K562 (cell line): ENCODE measurements around the gene TLCD1. TPM values are rescaled to one million over a fixed set of nuclear protein-coding genes. Genes with fewer than 3 reads are reported as not detected.

Experiments
- CTBP1 ChIP-seq: fragments of 450-650 bp; IDR thresholded peaks from 2 replicates; pipeline ENCODE4 v1.6.1; 2016; ENCODE audit warnings: borderline replicate concordance
- FOXA3 ChIP-seq, 2 experiments: fragments of 450-650 bp in 1 of 2; sonication (generic) in 1 of 2; formaldehyde crosslinking; IDR thresholded peaks in 1 of 2; conservative IDR thresholded peaks in 1 of 2; 2 replicates each; pipeline versions ENCODE4 v1.4.0 to v1.8.0; 2020 to 2022; ENCODE audit warnings: mild to moderate bottlenecking in 2 of 2, missing genetic modification reagents in 1 of 2
- HCFC1 ChIP-seq: IDR thresholded peaks from 2 replicates; pipeline ENCODE4 v1.6.1; 2012; ENCODE audit warnings: low read depth, low read length, improper control_type of control experiment
- HINFP ChIP-seq: fragments of 450-650 bp; conservative IDR thresholded peaks from 2 replicates; pipeline ENCODE4 v1.6.1; 2016; ENCODE audit warnings: missing genetic modification characterization, low read depth, mild to moderate bottlenecking, control low read depth, missing compliant biosample characterization
- HLTF ChIP-seq: fragments of 450-650 bp; IDR thresholded peaks from 2 replicates; pipeline ENCODE4 v1.6.1; 2016
- HMGN3 ChIP-seq: IDR thresholded peaks from 2 replicates; pipeline ENCODE4 v1.6.1; 2011; ENCODE audit warnings: borderline replicate concordance, low read depth, mild to moderate bottlenecking, mixed read lengths, low read length; ENCODE audit not compliant: insufficient read length; ENCODE audit errors: extremely low read depth
- KDM1A ChIP-seq, 2 experiments: fragments of 450-650 bp; IDR thresholded peaks; 2 replicates each; pipeline ENCODE4 v1.6.1; 2016; ENCODE audit warnings: mild to moderate bottlenecking in 2 of 2
- KLF16 ChIP-seq: IDR thresholded peaks from 2 replicates; pipeline ENCODE4 v1.6.1; 2016; ENCODE audit warnings: antibody characterized with exemption
- MTA3 ChIP-seq: fragments of 450-650 bp; formaldehyde crosslinking; IDR thresholded peaks from 2 replicates; pipeline ENCODE4 v1.6.1; 2017; ENCODE audit warnings: mild to moderate bottlenecking, borderline replicate concordance
- NEUROD1 ChIP-seq: fragments of 150-350 bp; IDR thresholded peaks from 2 replicates; pipeline ENCODE4 v1.6.1; 2014; ENCODE audit warnings: borderline replicate concordance, low read length, low read depth; ENCODE audit not compliant: partially characterized antibody
- PBX2 ChIP-seq, 2 experiments: IDR thresholded peaks in 1 of 2; conservative IDR thresholded peaks in 1 of 2; 2 replicates each; pipeline ENCODE4 v1.6.1; 2016; ENCODE audit warnings: low read depth in 2 of 2, mild to moderate bottlenecking in 1 of 2, missing compliant biosample characterization in 1 of 2, missing genetic modification characterization in 1 of 2, moderate library complexity in 1 of 2
- PTBP1 ChIP-seq: fragments of 200-400 bp; formaldehyde crosslinking; IDR thresholded peaks from 2 replicates; pipeline ENCODE4 v1.6.1; 2017; ENCODE audit warnings: low read depth, low read length
- SETDB1 ChIP-seq: IDR thresholded peaks from one replicate; pipeline ENCODE4 v1.6.1; 2012; ENCODE audit warnings: low read length, control low read depth, inconsistent platforms
- SLC30A9 ChIP-seq: fragments of 250-450 bp; sonication (Bioruptor Pico); IDR thresholded peaks from 2 replicates; pipeline ENCODE4 v1.8.0; 2022; ENCODE audit warnings: mild to moderate bottlenecking, moderate library complexity
- SMAD4 ChIP-seq: fragments of 250-450 bp; sonication (Bioruptor Pico); conservative IDR thresholded peaks from 2 replicates; pipeline ENCODE4 v1.8.0; 2021; ENCODE audit warnings: inconsistent platforms, mild to moderate bottlenecking, moderate library complexity
- TCF3 ChIP-seq: sonication (generic); formaldehyde crosslinking; IDR thresholded peaks from 2 replicates; pipeline ENCODE4 v1.4.0; 2020; ENCODE audit warnings: mild to moderate bottlenecking, missing genetic modification reagents
- ZNF146 ChIP-seq: IDR thresholded peaks from one replicate; pipeline ENCODE4 v1.6.1; 2018; ENCODE audit warnings: missing compliant biosample characterization; ENCODE audit not compliant: unreplicated experiment
- ZNF668 ChIP-seq: fragments of 250-450 bp; sonication (Bioruptor Pico); IDR thresholded peaks from 2 replicates; pipeline ENCODE4 v1.8.0; 2022; ENCODE audit warnings: mild to moderate bottlenecking, inconsistent platforms
- ZNF707 ChIP-seq: fragments of 250-450 bp; sonication (Bioruptor Pico); conservative IDR thresholded peaks from 2 replicates; pipeline ENCODE4 v1.8.0; 2022; ENCODE audit warnings: inconsistent platforms, mild to moderate bottlenecking, moderate library complexity
- polyA plus RNA-seq, 8 experiments: library from polyadenylated mRNA; depleted of rRNA in 4 of 8; stranded (reverse) in 5 of 8; unstranded in 3 of 8; fragments of >200 nt; fragmentation: Nextera tagmentation in 2 of 8; fragmentation: Illumina TruSeq in 1 of 8; extraction: Ambion mirVana in 2 of 8; extraction: Trizol in 1 of 8; gene quantifications; 2 replicates each; pipeline versions ENCODE4 v1.2.1 to v1.2.3, GENCODE V29; 2011 to 2014; ENCODE audit warnings: inconsistent platforms in 1 of 8, missing spikeins in 1 of 8
- total RNA-seq, 7 experiments: library from RNA; depleted of rRNA in 6 of 7; stranded (reverse); fragments of >200 nt in 6 of 7; fragmentation: Illumina TruSeq in 2 of 7; extraction: Trizol in 2 of 7; gene quantifications; 2 replicates each; pipeline versions ENCODE4 v1.2.1 to v1.2.3, GENCODE V29; 2011 to 2021; ENCODE audit warnings: low replicate concordance in 1 of 7
- TF ChIP-seq, protein P1 (sequence below), 3 experiments: IDR thresholded peaks in 2 of 3; conservative IDR thresholded peaks in 1 of 3; 2 replicates each; pipeline ENCODE4 v1.5.1; 2011 to 2012; ENCODE audit warnings: low read length in 3 of 3, mild to moderate bottlenecking in 3 of 3, control low read depth in 2 of 3, improper control_type of control experiment in 1 of 3, inconsistent platforms in 1 of 3, low read depth in 1 of 3, mixed read lengths in 1 of 3, moderate library complexity in 1 of 3; ENCODE audit not compliant: insufficient read depth in 2 of 3
- TF ChIP-seq, protein P2 (sequence below): IDR thresholded peaks from 2 replicates; pipeline ENCODE4 v1.6.1; 2012; ENCODE audit warnings: low read depth, low read length, improper control_type of control experiment, borderline replicate concordance

The TLCD1 gene
- total and polyA plus RNA-seq, 9 of the 15 experiments (the other 6 are each of a cell fraction or from before 2014, with no cell fraction given), result 6.8 to 37.7 (median 21.7) TPM

- TF ChIP-seq CTBP1 (peak; percentile 36; the same call in 1 of the 2 replicates), ZNF668 (no peak), HINFP (tag) (no peak), KLF16 (0 out of 2 replicates have a peak, but pooled peaks have one; percentile 5), HCFC1 (no peak), ZNF707 (CRISPR knock-in tag) (no peak), PTBP1 (no peak), TCF3 (no peak), ZNF146 (CRISPR knock-in tag) (no peak), NEUROD1 (no peak), HMGN3 (no peak), KDM1A (IDR thresholded peaks at IDR 0.05) (peak; percentile 80 to 83), MTA3 (peak; percentile 24; the same call in 1 of the 2 replicates), PBX2 (CRISPR knock-in tag; IDR thresholded peaks at IDR 0.05; ENCODE audit: low read depth) (no peak), PBX2 (tag; conservative IDR thresholded peaks at IDR 0.05; ENCODE audit: low read depth) (no peak), HLTF (no peak), SETDB1 (no peak), FOXA3 (CRISPR knock-in tag; conservative IDR thresholded peaks at IDR 0.05 in 1 of 2, IDR thresholded peaks at IDR 0.05 in 1 of 2) (peak in 1 of 2 experiments; percentile 66; a peak in 1 of 4 replicates), SLC30A9 (CRISPR knock-in tag) (no peak), SMAD4 (CRISPR knock-in tag) (no peak)
- TF ChIP-seq, protein P1, sequence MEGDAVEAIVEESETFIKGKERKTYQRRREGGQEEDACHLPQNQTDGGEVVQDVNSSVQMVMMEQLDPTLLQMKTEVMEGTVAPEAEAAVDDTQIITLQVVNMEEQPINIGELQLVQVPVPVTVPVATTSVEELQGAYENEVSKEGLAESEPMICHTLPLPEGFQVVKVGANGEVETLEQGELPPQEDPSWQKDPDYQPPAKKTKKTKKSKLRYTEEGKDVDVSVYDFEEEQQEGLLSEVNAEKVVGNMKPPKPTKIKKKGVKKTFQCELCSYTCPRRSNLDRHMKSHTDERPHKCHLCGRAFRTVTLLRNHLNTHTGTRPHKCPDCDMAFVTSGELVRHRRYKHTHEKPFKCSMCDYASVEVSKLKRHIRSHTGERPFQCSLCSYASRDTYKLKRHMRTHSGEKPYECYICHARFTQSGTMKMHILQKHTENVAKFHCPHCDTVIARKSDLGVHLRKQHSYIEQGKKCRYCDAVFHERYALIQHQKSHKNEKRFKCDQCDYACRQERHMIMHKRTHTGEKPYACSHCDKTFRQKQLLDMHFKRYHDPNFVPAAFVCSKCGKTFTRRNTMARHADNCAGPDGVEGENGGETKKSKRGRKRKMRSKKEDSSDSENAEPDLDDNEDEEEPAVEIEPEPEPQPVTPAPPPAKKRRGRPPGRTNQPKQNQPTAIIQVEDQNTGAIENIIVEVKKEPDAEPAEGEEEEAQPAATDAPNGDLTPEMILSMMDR (IDR thresholded peaks at IDR 0.05 in 2 of 3, conservative IDR thresholded peaks at IDR 0.05 in 1 of 3; ENCODE audit: insufficient read depth in 2 of 3, low read depth in 1 of 3, low read length in 3 of 3), result peak; percentile 83 to 95 (median 91)
- TF ChIP-seq, protein P2, sequence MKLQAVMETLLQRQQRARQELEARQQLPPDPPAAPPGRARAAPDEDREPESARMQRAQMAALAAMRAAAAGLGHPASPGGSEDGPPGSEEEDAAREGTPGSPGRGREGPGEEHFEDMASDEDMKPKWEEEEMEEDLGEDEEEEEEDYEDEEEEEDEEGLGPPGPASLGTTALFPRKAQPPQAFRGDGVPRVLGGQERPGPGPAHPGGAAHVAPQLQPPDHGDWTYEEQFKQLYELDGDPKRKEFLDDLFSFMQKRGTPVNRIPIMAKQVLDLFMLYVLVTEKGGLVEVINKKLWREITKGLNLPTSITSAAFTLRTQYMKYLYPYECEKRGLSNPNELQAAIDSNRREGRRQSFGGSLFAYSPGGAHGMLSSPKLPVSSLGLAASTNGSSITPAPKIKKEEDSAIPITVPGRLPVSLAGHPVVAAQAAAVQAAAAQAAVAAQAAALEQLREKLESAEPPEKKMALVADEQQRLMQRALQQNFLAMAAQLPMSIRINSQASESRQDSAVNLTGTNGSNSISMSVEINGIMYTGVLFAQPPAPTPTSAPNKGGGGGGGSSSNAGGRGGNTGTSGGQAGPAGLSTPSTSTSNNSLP, result peak; percentile 74; the same call in 1 of the 2 replicates
These were observed 37.8 kb upstream of the TLCD1 start (continued) for GRCh38 chr17:28763804-28764266.
